Limb (tissue), 2 donors: ENCODE measurements around the gene CD320.

Experiments
- DNase-seq, 2 donors: peaks; one replicate each; pipeline ENCODE4 v3.0.0-alpha.2; 2016; ENCODE audit errors: extremely low spot score in 2 of 2

CD320 gene

GRCh38 chr19:8255426-8256125 is 52.6 kb downstream of the CD320 start:
- no peak for DNase-seq

- DNase-seq, result no peak
Observed at GRCh38 chr19:8254286-8255001, 53.7 kb downstream of the CD320 start.

DNA sequence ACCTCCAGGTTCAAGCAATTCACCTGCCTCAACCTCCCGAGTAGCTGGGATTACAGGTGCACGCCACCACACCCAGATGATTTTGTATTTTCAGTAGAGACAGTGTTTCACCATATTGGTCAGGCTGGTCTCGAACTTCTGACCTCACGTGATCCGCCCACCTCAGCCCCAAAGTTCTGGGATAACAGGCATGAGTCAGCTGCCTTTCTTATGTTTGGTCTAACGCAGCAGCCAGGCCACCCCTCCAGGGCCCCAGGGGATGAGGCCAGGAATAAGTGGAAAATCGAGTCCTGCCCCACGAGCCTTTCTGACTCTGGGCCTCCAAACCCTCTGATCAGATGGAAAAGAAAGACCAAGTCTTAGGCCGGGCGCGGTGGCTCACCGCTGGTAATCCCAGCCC is 54.5 kb downstream of the CD320 start:
- no peak for DNase-seq

DNA sequence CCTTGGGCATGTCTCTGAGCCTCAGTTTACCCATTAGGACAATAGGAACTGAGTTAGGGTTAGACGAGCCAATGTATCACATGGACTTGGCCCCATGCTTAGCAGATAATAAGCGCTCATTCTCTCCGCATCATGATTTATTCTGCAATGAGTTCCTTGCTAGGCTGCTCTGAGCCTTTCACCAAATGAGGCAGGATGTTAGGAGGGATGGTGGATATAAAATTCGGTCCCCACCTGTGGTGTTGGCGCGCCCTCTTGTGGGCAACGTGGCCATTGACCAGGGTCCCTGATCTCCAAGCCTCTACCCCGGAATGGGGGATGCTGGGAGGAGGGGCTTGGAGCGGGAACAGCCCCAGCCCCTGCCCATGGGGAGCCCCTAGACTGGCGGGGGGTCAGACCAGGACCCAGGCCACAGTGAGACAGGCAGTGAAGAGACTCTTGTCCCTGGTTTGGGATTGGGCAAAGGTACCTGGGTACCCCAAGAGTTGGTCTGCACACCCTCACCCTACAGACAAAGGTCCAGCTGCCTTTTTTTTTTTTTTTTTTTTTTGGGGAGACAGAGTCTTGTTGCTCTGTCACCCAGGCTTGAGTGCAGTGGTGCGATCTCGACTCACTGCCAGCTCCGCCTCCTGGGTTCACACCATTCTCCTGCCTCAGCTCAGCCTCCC is 55.1 kb downstream of the CD320 start:
- peak; percentile 79 to 92 for DNase-seq
